NCI-H2227 (cell line): ENCODE results near the gene NAPB.
"Not testable (repeated sequence)": the region's sequence is repeated elsewhere in the genome, so short reads cannot be mapped to it uniquely, and the experiment has no call there.

Source experiments
- DNase-seq: peaks from one replicate; lab custom pipeline; 2025; ENCODE audit not compliant: unreplicated experiment; lab: John Stamatoyannopoulos, UW

NAPB gene

GRCh38 chr20:23349338-23350195 is 71.7 kb downstream of the NAPB start:
- peak; percentile 83 for DNase-seq

GRCh38 chr20:23348510-23348909 is 72.8 kb downstream of the NAPB start:
- DNase-seq = not testable (repeated sequence)

GRCh38 chr20:23347791-23348190 is 73.5 kb downstream of the NAPB start:
- no peak for DNase-seq

GRCh38 chr20:23346002-23346401 is 75.3 kb downstream of the NAPB start:
- no peak for DNase-seq

GRCh38 chr20:23344336-23344735 is 77.0 kb downstream of the NAPB start:
- DNase-seq = no peak

GRCh38 chr20:23343590-23343989 is 77.7 kb downstream of the NAPB start:
- no peak for DNase-seq

- DNase-seq = no peak
Observed at GRCh38 chr20:23341073-23341472, 80.2 kb downstream of the NAPB start.

GRCh38 chr20:23340524-23340923 is 80.8 kb downstream of the NAPB start:
- DNase-seq = peak; percentile 68

GRCh38 chr20:23339986-23340385 is 81.3 kb downstream of the NAPB start:
- no peak for DNase-seq

- no peak for DNase-seq
Observed at GRCh38 chr20:23337312-23337711, 84.0 kb downstream of the NAPB start.

GRCh38 chr20:23336476-23336875 is 84.8 kb downstream of the NAPB start:
- DNase-seq = no peak

- no peak for DNase-seq
Observed at GRCh38 chr20:23335521-23335920, 85.8 kb downstream of the NAPB start.

GRCh38 chr20:23334111-23334510 is 87.2 kb downstream of the NAPB start:
- no peak for DNase-seq

- DNase-seq = no peak
Observed at GRCh38 chr20:23332467-23332866, 88.8 kb downstream of the NAPB start.

GRCh38 chr20:23331450-23332350 is 89.6 kb downstream of the NAPB start:
- DNase-seq = no peak

GRCh38 chr20:23327617-23328333 is 93.5 kb downstream of the NAPB start:
- DNase-seq = no peak

- no peak for DNase-seq
Observed at GRCh38 chr20:23326774-23327173, 94.5 kb downstream of the NAPB start.

GRCh38 chr20:23325107-23325506 is 96.2 kb downstream of the NAPB start:
- no peak for DNase-seq
